Vagina (tissue), 2 donors: ENCODE measurements around the gene CEP170B.
"Not testable (repeated sequence)": the region's sequence is repeated elsewhere in the genome, so short reads cannot be mapped to it uniquely, and the experiment has no call there.

Source experiments
- CTCF ChIP-seq, 3 experiments: fragments of 450-650 bp in 2 of 3; fragments of 200-600 bp in 1 of 3; sonication (generic) in 1 of 3; IDR thresholded peaks; one replicate each; pipeline ENCODE4 v1.5.1; 2017 to 2019; ENCODE audit warnings: antibody characterized with exemption in 3 of 3, mild to moderate bottlenecking in 2 of 3, moderate library complexity in 2 of 3
- POLR2AphosphoS5 ChIP-seq, 2 donors: sonication (generic); formaldehyde crosslinking; IDR thresholded peaks; one replicate each; pipeline ENCODE4 v1.9.0; 2017; ENCODE audit warnings: antibody characterized with exemption in 2 of 2, mild to moderate bottlenecking in 2 of 2, low read depth in 1 of 2; ENCODE audit not compliant: insufficient read depth in 1 of 2

GRCh38 chr14:104944436-104945205 is 79.6 kb downstream of the CEP170B start:
- TF ChIP-seq CTCF (IDR thresholded peaks at IDR 0.05); POLR2AphosphoS5 (IDR thresholded peaks at IDR 0.05; ENCODE audit: insufficient read depth in 1 of 2, low read depth in 1 of 2): not testable (repeated sequence)
